Chondrocyte (in vitro differentiated cells): ENCODE data around the gene PDE6D. TPM values are rescaled to one million over a fixed set of nuclear protein-coding genes. Genes with fewer than 3 reads are reported as not detected.

Experiments
- DNase-seq: peaks from one replicate; pipeline ENCODE4 v3.0.0; 2021; ENCODE audit warnings: mixed read lengths, low spot score
- H3K27ac Mint-ChIP-seq: one replicate; pipeline ENCODE4 v1.8.0; 2021; ENCODE audit warnings: mild to moderate bottlenecking, moderate library complexity, mixed read lengths; ENCODE audit not compliant: unreplicated experiment
- H3K27me3 Mint-ChIP-seq: 2 replicates; pipeline ENCODE4 v1.8.0; 2021; ENCODE audit warnings: low read depth, mixed read lengths
- H3K36me3 Mint-ChIP-seq: 2 replicates; pipeline ENCODE4 v1.8.0; 2021; ENCODE audit warnings: low read depth, mixed read lengths
- H3K4me1 Mint-ChIP-seq: 2 replicates; pipeline ENCODE4 v1.8.0; 2021; ENCODE audit warnings: low read depth, mild to moderate bottlenecking, mixed read lengths
- H3K4me3 Mint-ChIP-seq: one replicate; pipeline ENCODE4 v1.8.0; 2021; ENCODE audit warnings: mild to moderate bottlenecking, moderate library complexity, mixed read lengths; ENCODE audit not compliant: unreplicated experiment
- H3K9me3 Mint-ChIP-seq: 2 replicates; pipeline ENCODE4 v1.8.0; 2021; ENCODE audit warnings: low read depth, mixed read lengths
- long read RNA-seq: library from polyadenylated mRNA; stranded (forward); transcript quantifications from one replicate; pipeline ENCODE4 v2.0.0, GENCODE V29; 2021
- total RNA-seq: library from RNA; stranded (reverse); gene quantifications from 3 replicates; pipeline ENCODE4 v1.2.1, GENCODE V29; 2021
- TF ChIP-seq, protein P1 (sequence below): fragments of 200-600 bp; sonication (generic); IDR thresholded peaks from 2 replicates; pipeline ENCODE4 v1.5.0; 2021; ENCODE audit warnings: antibody characterized with exemption, mild to moderate bottlenecking, moderate library complexity

Gene PDE6D
- total RNA-seq: 17.5 to 24.0 TPM (median 21.9 TPM) in 3 replicates
- long read RNA-seq, transcript PDE6D-201 (5 exons, 1,175 nt): major isoform, 21 of 25 reads
- long read RNA-seq, partial matches to known transcripts: 0 of 25 reads
- long read RNA-seq, other reads (novel, unspliced or antisense): 2 of 25 reads

DNA sequence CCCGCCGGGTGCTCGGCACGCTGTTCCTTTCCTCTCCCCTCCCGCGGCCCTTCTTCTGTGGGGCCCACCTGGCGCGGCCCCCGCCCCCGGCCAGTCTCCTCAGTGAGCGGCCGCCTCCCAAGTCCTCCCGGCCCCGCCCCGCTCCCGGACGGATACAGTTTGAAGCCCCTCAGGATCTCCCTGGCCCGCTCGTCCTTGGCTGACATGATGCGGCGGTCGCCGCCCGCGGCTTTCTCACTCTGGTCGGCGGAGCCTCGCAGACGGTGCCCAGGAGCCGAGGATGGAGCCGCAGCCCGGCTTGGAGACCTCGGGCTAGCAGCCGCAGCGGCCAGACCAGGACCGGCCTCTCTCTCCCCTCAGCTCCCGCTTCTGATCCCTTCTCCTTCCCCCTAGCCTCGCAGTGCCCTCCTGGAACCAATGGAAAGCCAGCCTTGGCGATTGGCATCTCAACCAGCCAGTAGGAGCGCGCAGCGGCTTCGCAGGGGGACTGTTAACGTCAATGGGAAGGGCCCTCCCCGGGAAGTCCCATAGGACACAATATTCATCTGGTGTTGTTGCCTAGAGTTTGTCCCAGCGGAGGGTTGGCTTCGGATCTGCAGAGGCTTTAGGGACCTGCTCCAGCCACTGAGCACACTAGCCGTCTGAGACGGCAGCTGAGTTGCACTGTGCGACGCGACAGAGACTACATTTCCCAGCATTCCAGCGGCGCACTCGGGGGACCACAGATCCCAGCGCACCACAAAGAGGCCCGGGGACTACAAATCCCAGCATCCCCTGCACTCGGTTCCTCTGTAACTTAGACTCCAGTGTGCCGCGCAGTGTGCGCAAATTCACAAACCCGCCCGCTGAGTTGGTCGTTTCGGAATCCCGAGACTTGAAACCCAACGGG is at the start of gene PDE6D:
Gene PDE6D, minus strand, starts transcription at position 374 of the 889 bp plus-strand sequence. Its CDS starts 168 bp downstream, at position 206.
- Mint-ChIP-seq H3K4me3 (peak within 1 kb of the TSS; percentile 92), H3K4me1 (peaks cover 41% of the 10 kb centered on the region), H3K9me3 (no peaks in the 10 kb centered on the region), H3K27ac (peak within 1 kb of the TSS; percentile 96), H3K36me3 (no peaks in the 10 kb centered on the region), H3K27me3 (no peaks in the 10 kb centered on the region)
- DNase-seq: peak; percentile 99
- TF ChIP-seq, protein P1, sequence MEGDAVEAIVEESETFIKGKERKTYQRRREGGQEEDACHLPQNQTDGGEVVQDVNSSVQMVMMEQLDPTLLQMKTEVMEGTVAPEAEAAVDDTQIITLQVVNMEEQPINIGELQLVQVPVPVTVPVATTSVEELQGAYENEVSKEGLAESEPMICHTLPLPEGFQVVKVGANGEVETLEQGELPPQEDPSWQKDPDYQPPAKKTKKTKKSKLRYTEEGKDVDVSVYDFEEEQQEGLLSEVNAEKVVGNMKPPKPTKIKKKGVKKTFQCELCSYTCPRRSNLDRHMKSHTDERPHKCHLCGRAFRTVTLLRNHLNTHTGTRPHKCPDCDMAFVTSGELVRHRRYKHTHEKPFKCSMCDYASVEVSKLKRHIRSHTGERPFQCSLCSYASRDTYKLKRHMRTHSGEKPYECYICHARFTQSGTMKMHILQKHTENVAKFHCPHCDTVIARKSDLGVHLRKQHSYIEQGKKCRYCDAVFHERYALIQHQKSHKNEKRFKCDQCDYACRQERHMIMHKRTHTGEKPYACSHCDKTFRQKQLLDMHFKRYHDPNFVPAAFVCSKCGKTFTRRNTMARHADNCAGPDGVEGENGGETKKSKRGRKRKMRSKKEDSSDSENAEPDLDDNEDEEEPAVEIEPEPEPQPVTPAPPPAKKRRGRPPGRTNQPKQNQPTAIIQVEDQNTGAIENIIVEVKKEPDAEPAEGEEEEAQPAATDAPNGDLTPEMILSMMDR: no peak

DNA sequence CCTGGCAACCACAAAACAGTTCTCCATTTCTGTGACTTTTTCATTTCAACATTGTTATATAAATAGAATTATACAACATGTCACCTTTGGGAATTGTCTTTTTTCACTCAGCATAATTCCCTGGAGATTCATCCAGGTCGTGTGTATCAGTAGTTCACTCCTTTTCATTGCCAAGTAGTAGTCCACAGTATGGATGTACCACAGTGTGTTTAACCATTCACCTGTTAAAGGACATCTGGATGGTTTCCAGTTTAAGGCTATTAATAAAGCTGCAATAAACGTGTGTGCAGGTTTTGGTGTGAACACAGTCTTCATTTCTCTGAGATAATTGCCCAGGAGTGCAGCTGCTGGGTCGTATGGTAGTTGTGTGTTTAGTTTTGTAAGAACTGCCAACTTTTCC is 40.8 kb upstream of the PDE6D start:
- Mint-ChIP-seq H3K9me3 (peaks cover 9% of the 10 kb centered on the region), H3K27me3 (peaks cover 2% of the 10 kb centered on the region), H3K4me3 (no peak overlapping the region), H3K36me3 (no peaks in the 10 kb centered on the region), H3K27ac (no peak overlapping the region), H3K4me1 (no peaks in the 10 kb centered on the region)
- DNase-seq: no peak
- TF ChIP-seq, protein P1: no peak

DNA sequence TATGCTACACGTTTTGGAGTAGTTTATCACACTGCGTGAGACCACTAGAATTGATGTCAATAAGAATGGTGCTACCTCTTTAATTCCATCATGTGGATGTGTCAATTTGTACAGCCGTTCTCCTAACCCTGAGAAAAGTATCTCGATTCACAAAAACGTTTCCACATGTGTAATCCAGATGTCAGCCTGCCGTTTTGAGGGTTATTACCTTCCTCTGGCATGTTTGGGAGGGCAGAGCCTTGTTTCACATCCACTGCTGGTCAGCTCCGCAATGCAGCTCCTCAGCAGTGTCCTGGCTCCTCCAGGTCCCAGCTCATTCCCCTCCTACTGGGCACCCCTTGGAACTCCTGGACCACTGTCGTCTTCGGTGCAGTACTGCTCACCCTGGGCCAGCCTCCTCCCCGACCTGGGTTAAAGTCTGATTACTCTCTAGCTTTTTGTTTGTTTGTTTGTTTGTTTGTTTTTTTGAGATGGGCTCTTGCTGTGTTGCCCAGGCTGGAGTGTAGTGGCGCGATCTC is 39.8 kb upstream of the PDE6D start:
- Mint-ChIP-seq H3K4me3 (no peak overlapping the region), H3K27me3 (peaks cover 2% of the 10 kb centered on the region)

DNA sequence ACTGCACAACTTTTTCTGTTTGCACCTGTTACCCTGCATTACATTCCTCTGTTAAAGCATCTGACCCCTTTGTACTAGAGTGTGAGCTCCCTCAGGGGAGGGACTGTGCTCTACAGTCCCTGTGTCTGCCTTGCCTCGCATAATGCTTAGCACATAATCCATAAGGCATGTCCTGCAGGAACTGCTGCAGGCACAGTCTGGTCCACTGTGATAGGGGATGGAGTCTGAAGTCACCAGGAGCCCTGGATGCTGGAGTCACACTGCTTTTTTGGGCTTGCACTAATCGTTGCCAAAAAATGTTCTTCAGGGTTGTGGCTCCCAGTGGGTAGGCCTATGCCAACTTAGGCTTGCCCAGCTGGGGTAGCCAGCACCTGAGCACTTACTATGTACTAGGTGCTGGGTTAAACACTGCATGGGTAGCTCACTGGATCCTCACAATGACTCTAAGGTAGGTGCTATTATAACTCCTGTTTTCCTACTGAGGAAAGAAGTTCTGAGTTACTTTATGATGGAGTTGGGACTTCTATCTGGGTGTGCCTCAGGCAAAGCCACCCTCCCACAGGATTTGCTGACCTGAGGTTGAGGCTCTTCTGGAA is 38.5 kb upstream of the PDE6D start:
- Mint-ChIP-seq H3K36me3 (peaks cover 14% of the 10 kb centered on the region), H3K27me3 (peaks cover 2% of the 10 kb centered on the region), H3K27ac (no peak overlapping the region), H3K4me1 (no peaks in the 10 kb centered on the region), H3K9me3 (peaks cover 25% of the 10 kb centered on the region), H3K4me3 (no peak overlapping the region)
- DNase-seq: no peak
- TF ChIP-seq, protein P1: no peak

More for the DNA sequence above, 39.8 kb upstream of the PDE6D start:
- DNase-seq: no peak
- TF ChIP-seq, protein P1: no peak
- no peaks in the 10 kb centered on the region for H3K4me1 Mint-ChIP-seq
- peaks cover 5% of the 10 kb centered on the region for H3K36me3 Mint-ChIP-seq
- no peak overlapping the region for H3K27ac Mint-ChIP-seq
- H3K9me3 Mint-ChIP-seq: peaks cover 14% of the 10 kb centered on the region
